ENCODE data around the gene NDUFB7. TPM values are rescaled to one million over a fixed set of nuclear protein-coding genes. Genes with fewer than 3 reads are reported as not detected.

NDUFB7 gene
- total RNA-seq, 2 experiments from 2014 or later = 141 to 282 TPM

DNA sequence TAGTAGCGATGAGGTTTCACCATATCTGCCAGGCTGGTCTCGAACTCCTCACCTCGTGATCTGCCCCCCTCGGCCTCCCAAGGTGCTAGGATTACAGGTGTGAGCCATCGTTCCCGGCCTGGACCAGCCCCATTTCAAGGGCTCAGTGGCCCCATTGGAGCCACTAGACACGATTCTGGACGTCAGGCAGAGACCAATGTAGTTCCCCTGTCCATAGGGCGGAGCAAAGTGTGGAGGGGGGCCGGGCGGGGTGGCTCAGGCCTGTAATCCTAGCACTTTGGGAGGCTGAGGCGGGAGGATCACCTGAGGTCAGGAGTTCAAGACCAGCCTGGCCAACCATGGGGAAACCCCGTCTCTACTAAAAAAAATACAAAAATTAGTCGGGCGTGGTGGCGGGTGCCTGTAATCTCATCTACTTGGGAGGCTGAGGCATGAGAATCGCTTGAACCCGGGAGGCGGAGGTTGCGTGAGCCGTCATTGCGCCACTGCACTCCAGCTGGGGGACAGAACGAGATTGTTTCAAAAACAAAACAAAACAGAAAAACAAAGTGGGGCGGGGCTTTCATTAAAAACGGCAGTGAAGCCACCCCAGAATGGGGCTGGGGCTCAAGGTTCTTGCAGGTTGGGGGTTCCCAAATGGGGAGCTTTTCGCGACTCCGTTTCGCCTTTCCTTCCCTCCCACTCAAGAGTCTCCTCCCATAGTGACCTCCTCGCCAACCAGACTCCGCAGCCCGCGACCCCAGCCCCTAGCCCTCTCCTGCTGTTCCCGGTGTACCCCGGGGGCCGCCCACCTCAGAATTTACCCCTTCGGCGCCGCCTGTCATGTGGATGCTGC lies 43.2 kb downstream of the NDUFB7 start:
- POLR2A ChIA-PET = interaction anchor here (0.6 kb wide), 1 partner anchor 17 kb away, joined by 3 read pairs; no protein-coding TSS in a partner anchor

DNA sequence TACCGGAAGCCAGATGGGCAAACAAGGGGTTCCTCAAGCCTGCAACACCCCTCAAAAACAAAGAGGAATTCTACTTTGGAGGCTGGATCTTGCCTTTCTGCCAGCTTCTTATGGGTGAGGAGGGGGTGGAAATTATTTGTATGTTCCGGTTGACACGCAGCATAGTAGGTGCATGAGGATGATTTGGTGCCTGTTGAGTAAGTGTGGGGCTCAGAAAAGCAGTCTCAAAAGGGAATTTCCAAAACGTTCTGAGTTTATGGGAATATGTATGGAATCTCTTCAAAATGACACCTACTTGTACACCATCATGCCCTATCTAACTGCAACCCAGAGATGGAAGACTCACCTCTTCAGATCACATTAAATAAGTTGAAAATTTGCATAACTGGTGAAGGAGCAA lies 45.4 kb downstream of the NDUFB7 start:
- H4K20me1 ChIP-seq (ENCODE audit: insufficient read depth, low read length) = 0 out of 2 replicates have a peak, but pooled peaks cover 5% of the 10 kb centered on the region
- peaks cover 53% of the 10 kb centered on the region for H3K4me1 ChIP-seq (ENCODE audit: insufficient read depth, low read length, poor library complexity, severe bottlenecking)
- TF ChIP-seq EZH2phosphoT487 (IDR thresholded peaks at IDR 0.05; ENCODE audit: borderline replicate concordance, low read depth, low read length) = no peak
- TF ChIP-seq, protein P1, sequence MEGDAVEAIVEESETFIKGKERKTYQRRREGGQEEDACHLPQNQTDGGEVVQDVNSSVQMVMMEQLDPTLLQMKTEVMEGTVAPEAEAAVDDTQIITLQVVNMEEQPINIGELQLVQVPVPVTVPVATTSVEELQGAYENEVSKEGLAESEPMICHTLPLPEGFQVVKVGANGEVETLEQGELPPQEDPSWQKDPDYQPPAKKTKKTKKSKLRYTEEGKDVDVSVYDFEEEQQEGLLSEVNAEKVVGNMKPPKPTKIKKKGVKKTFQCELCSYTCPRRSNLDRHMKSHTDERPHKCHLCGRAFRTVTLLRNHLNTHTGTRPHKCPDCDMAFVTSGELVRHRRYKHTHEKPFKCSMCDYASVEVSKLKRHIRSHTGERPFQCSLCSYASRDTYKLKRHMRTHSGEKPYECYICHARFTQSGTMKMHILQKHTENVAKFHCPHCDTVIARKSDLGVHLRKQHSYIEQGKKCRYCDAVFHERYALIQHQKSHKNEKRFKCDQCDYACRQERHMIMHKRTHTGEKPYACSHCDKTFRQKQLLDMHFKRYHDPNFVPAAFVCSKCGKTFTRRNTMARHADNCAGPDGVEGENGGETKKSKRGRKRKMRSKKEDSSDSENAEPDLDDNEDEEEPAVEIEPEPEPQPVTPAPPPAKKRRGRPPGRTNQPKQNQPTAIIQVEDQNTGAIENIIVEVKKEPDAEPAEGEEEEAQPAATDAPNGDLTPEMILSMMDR (conservative IDR thresholded peaks at IDR 0.05; ENCODE audit: low read length) = no peak
- ChIA-PET POLR2A (interaction anchor here (0.6 kb wide), 1 partner anchor 103 kb away, joined by 8 read pairs; no protein-coding TSS in a partner anchor), CTCF (ENCODE audit: unreplicated experiment) (no interaction called here)
- H3K4me3 ChIP-seq (ENCODE audit: low read depth, low read length, poor library complexity, severe bottlenecking) = no peak overlapping the region
- H3K9me3 ChIP-seq (ENCODE audit: low read length) = no peaks in the 10 kb centered on the region
- H2AFZ ChIP-seq (ENCODE audit: low read length) = no peak overlapping the region
- peaks cover 17% of the 10 kb centered on the region for H3K79me2 ChIP-seq (ENCODE audit: insufficient read depth, low read depth, low read length)
- intact Hi-C loops (cut with micrococcal nuclease; ENCODE audit: unreplicated experiment) = no loop called here
- no peak overlapping the region for H3K4me2 ChIP-seq (ENCODE audit: low read length)
- no peak for DNase-seq (ENCODE audit: low spot score)
- H3K36me3 ChIP-seq (ENCODE audit: insufficient read depth, low read length) = no peaks in the 10 kb centered on the region
- no peaks in the 10 kb centered on the region for H3K9me2 ChIP-seq (ENCODE audit: insufficient read depth, low read length)
- no peak overlapping the region for H3K27ac ChIP-seq (ENCODE audit: low read depth, low read length, poor library complexity, severe bottlenecking)
- no TSS peak for BruUV-seq (replicated peaks)

More for the DNA sequence above, 43.2 kb downstream of the NDUFB7 start:
- Histone ChIP-seq H3K79me2 (ENCODE audit: insufficient read depth, low read depth, low read length) (peaks cover 39% of the 10 kb centered on the region), H3K4me1 (ENCODE audit: insufficient read depth, low read length, poor library complexity, severe bottlenecking) (peaks cover 42% of the 10 kb centered on the region), H3K4me2 (ENCODE audit: low read length) (peak overlapping the region; percentile 72), H3K9me2 (ENCODE audit: insufficient read depth, low read length) (no peaks in the 10 kb centered on the region), H2AFZ (ENCODE audit: low read length) (peak overlapping the region; percentile 77), H3K4me3 (ENCODE audit: low read depth, low read length, poor library complexity, severe bottlenecking) (peak overlapping the region; percentile 85), H4K20me1 (ENCODE audit: insufficient read depth, low read length) (0 out of 2 replicates have a peak, but pooled peaks cover 5% of the 10 kb centered on the region), H3K9me3 (ENCODE audit: low read length) (no peaks in the 10 kb centered on the region), H3K27ac (ENCODE audit: low read depth, low read length, poor library complexity, severe bottlenecking) (no peak overlapping the region), H3K36me3 (ENCODE audit: insufficient read depth, low read length) (peaks cover 13% of the 10 kb centered on the region)
- TF ChIP-seq, protein P1 (conservative IDR thresholded peaks at IDR 0.05; ENCODE audit: low read length) = no peak
- TF ChIP-seq EZH2phosphoT487 (IDR thresholded peaks at IDR 0.05; ENCODE audit: borderline replicate concordance, low read depth, low read length) = no peak
- intact Hi-C loops (cut with micrococcal nuclease; ENCODE audit: unreplicated experiment) = loop anchor here (1.0 kb wide), 2 partner anchors 10 to 161 kb away; partner anchors contain the start of gene DNAJB1
- CTCF ChIA-PET (ENCODE audit: unreplicated experiment) = no interaction called here
- DNase-seq (ENCODE audit: low spot score) = no peak
- BruUV-seq (replicated peaks) = no TSS peak

DNA sequence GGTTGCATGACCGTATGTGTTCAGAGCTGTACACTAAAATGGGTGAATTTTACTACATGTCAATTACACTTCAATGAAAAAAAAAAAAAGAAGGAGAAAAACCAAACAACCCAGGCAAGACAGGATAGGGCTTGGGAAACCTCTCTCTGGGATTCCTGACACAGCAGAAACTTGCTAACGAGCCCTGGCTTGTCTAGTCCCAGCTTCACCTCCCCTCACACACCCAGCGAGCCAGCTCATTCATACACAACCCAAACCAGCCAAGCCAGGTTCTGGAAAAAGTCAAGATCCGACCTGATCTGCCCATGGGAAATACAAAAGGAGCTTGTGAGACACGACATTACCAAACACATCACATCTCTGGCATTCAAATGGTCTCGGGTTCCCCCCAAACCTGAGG lies 46.1 kb downstream of the NDUFB7 start:
- peaks cover 46% of the 10 kb centered on the region for H3K4me1 ChIP-seq (ENCODE audit: insufficient read depth, low read length, poor library complexity, severe bottlenecking)
- no TSS peak for BruUV-seq (replicated peaks)
- H3K36me3 ChIP-seq (ENCODE audit: insufficient read depth, low read length) = no peaks in the 10 kb centered on the region
- H3K27ac ChIP-seq (ENCODE audit: low read depth, low read length, poor library complexity, severe bottlenecking) = no peak overlapping the region
- peaks cover 10% of the 10 kb centered on the region for H3K79me2 ChIP-seq (ENCODE audit: insufficient read depth, low read depth, low read length)
- DNase-seq (ENCODE audit: low spot score) = no peak
- TF ChIP-seq, protein P1 (conservative IDR thresholded peaks at IDR 0.05; ENCODE audit: low read length) = no peak
- TF ChIP-seq EZH2phosphoT487 (IDR thresholded peaks at IDR 0.05; ENCODE audit: borderline replicate concordance, low read depth, low read length) = no peak
- H3K9me2 ChIP-seq (ENCODE audit: insufficient read depth, low read length) = no peaks in the 10 kb centered on the region
- H3K4me2 ChIP-seq (ENCODE audit: low read length) = no peak overlapping the region
- no peak overlapping the region for H3K4me3 ChIP-seq (ENCODE audit: low read depth, low read length, poor library complexity, severe bottlenecking)
- POLR2A ChIA-PET = interaction anchor here (0.6 kb wide), 2 partner anchors 38 to 102 kb away, joined by 3 to 8 read pairs; no protein-coding TSS in a partner anchor
- no peak overlapping the region for H2AFZ ChIP-seq (ENCODE audit: low read length)
- intact Hi-C loops (cut with micrococcal nuclease; ENCODE audit: unreplicated experiment) = no loop called here
- CTCF ChIA-PET (ENCODE audit: unreplicated experiment) = no interaction called here
- 0 out of 2 replicates have a peak, but pooled peaks cover 4% of the 10 kb centered on the region for H4K20me1 ChIP-seq (ENCODE audit: insufficient read depth, low read length)
- no peaks in the 10 kb centered on the region for H3K9me3 ChIP-seq (ENCODE audit: low read length)
